VCaP (cell line): Measurements from ENCODE around the gene INTS11.
A peak's percentile ranks its signal among the peaks of the same experiment; 100 is the strongest.

Experiments used
- H3K27ac ChIP-seq: fragments of 450-650 bp; 2 replicates; pipeline ENCODE4 v1.5.1; 2017
- CTCF ChIP-seq: fragments of 450-650 bp; conservative IDR thresholded peaks from 2 replicates; pipeline ENCODE4 v1.5.1; 2017; ENCODE audit warnings: mild to moderate bottlenecking, moderate library complexity

The INTS11 gene

DNA sequence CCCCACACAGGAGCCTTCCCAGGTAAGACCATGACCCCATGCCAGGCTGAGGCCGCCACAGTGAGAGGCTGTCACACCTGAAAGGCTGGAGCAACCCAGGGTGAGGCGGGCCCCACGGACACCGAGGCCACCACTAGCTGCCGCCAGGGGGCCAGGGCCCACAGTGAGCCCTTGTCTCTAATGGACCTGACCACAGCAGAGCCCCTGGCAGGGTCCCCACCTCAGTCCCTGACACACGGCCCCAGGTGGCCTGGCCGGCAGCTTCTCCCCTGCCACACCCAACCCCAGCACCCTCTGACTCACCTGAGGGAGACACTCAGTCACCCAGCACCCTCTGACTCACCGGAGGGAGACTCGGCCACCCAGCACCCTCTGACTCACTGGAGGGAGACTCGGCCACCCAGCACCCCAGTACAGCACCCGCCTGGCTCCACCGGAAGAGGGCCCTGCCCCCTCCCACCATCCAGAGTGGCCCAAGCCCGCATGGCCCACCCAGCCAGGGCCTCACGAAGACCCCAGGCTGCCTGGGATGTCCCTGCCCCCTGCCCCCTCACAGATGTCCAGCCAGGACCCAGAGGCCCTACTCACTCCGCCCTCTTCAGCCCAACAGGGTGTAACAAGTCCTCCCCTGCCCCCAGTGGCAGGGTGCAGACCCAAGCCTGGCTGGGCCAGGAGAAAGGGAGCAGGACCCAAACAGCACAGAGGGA lies 20.3 kb upstream of the INTS11 start:
- peak; percentile 82 for TF ChIP-seq CTCF

DNA sequence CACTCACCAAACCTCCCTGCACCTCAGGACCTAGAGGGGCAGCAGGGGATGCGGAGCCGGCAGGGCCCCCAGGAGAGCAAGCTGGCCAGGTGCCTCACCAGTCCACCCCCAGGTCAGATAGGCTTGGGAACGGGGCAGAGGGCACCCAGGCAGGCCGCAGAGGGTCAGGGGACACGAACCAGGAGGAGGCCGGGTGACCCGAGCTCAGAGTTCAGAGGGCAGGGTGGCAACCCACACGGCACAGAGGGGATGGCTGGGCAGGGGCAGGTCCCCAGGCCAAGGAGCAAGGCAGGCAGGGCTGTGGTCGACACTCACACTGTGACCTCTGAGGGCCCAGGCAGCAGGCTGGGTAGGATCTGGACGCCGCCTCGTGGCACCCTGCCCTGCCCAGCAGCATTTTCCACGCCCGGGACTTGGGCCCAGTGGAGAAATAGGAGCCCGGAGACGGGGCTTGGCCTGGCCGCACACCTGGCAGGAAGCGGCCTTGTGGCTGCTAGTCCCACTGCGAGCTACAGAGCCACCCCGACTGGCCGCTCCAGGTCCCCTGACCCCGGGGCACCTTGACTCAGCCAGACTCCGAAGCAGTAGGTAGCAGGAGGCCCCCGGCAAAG lies 19.5 kb upstream of the INTS11 start:
- H3K27ac ChIP-seq, result peak overlapping the region; percentile 93; the same call in 1 of the 2 replicates
- no peak for TF ChIP-seq CTCF

More for the DNA sequence above, 20.3 kb upstream of the INTS11 start:
- H3K27ac ChIP-seq, result peak overlapping the region; percentile 93

DNA sequence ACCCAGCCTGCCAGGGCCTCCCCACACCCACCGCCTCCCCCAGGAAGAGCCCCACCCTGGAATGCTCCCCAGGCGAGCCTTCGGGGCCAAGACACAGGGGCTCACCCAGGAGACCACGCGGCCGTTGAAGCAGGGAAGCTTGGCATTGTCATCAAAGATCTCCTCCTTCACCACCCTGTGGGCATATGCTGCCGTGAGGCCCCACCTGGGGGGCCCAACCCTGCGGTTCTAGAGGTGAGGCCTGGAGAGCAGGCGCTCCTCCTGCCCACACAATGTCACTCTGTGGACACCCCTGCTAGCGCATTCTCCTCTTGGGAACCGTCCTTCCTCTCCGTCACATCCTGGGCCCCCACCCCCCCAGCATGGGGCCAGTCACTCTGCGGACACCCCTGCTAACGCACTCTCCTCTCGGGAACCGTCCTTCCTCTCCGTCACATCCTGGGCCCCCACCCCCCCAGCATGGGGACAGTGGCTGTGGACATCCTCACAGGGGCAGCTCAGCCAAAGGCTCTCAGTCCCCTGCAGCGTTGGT lies 18.2 kb upstream of the INTS11 start:
- TF ChIP-seq CTCF, result no peak
- H3K27ac ChIP-seq, result no peak overlapping the region

DNA sequence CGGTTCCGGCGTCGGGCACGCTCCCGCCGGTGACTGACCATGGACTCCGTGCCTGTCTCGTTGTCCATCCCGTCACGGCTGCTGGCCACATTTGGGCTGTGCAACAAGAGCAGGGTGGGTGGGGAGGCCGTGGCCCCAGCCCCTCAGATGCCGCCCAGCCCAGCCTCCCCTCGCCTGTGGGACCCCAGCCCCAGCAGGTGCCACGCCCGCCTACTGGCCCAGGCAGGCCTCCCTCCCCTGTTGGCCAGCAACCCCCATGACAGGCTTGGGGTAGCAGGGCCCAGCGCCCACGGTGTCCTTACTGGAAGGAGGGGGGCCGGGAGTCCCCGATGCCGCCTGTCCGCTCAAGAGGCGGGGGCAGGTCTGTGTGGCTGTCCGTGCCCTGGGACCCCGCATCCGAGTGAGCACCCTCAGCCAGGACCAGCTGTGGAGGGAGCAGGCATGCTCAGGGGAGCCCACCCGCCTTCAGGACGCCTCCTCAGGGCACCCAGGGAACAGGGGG lies 17.7 kb upstream of the INTS11 start:
- no peak for TF ChIP-seq CTCF
- no peak overlapping the region for H3K27ac ChIP-seq

DNA sequence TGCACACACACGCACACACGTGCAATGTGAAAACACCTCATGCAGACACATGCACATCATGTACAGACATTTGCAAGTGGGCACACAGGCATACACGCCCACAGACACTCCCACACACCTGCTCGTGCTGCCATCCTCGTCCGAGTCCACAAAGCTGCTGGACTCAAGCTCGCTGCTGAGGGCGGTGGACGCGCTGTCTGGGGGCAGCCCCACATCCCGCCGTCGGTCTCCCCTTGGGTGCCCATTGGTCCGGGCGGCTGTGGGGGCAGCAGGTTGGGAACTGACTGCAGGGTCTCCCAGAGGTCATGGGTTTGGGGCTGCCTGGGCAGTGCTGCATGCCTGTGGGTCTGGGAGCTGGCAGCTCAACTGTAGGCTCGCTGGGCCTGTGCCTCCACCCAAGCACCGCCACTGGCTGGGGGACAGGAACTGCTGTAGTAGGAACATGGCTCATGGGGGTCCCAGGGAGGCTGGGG lies 17.1 kb upstream of the INTS11 start:
- H3K27ac ChIP-seq, result no peak overlapping the region

DNA sequence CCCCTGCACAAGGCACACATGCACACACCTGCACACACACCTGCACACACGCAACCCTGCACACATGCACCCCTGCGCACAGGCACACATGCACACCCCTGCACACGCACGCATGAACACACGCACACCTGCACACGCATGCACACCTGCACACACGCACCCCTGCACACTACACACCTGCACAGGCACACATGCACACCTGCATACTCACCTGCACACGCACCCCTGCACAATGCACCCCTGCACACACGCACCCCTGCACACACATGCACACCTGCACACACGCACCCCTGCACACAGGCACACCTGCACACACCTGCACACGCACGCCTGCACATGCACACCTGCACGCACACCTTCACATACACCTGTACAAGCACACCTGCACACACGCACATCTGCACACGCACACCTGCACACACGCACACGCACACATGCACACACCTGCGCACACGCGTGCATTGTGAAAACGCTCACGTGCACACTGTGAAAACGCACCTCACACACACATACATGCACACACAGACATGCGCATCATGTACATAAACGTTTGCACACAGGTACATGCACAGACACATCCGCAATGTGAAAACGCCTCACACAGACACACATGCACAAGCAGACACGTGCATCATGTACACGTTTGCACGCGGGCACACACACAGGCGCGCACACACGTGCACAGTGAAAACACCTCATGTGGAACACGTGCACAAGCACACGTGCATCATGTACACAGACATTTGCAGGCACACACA lies 16.5 kb upstream of the INTS11 start:
- H3K27ac ChIP-seq, result no peak overlapping the region
- TF ChIP-seq CTCF, result no peak

More for the DNA sequence above, 17.1 kb upstream of the INTS11 start:
- TF ChIP-seq CTCF, result no peak

GRCh38 chr1:1340185-1340584 lies 15.7 kb upstream of the INTS11 start:
- no peak overlapping the region for H3K27ac ChIP-seq
- TF ChIP-seq CTCF, result no peak
